Activated CD4-positive, alpha-beta T cell treated with anti-CD3 and anti-CD28 coated beads, Interleukin-2, amount 50 U/mL, for 24 hours (primary cell): ENCODE measurements around the gene PRSS33.

Experiments
- DNase-seq, 2 donors: peaks; one replicate each; pipeline ENCODE4 v3.0.0-alpha.2; 2020; ENCODE audit warnings: low read depth in 1 of 2, low spot score in 1 of 2

The PRSS33 gene

GRCh38 chr16:2820836-2821486 is 33.6 kb upstream of the PRSS33 start:
- no peak for DNase-seq

GRCh38 chr16:2819939-2820835 is 32.8 kb upstream of the PRSS33 start:
- no peak for DNase-seq

- DNase-seq, result no peak
These were observed 32.0 kb upstream of the PRSS33 start for GRCh38 chr16:2819179-2819938.

- no peak for DNase-seq
These were observed 31.0 kb upstream of the PRSS33 start for GRCh38 chr16:2818272-2818876.

- no peak for DNase-seq
These were observed 30.2 kb upstream of the PRSS33 start for GRCh38 chr16:2817340-2818271.

GRCh38 chr16:2816751-2817339 is 29.5 kb upstream of the PRSS33 start, which contains the start of gene PRSS21:
Gene PRSS21 (plus strand): TSS chr16:2817237. CDS start chr16:2817269, 32 bp downstream.
- no peak for DNase-seq

GRCh38 chr16:2815299-2815771 is 28.0 kb upstream of the PRSS33 start:
- no peak for DNase-seq

GRCh38 chr16:2814551-2815298 is 27.4 kb upstream of the PRSS33 start:
- no peak for DNase-seq

GRCh38 chr16:2813771-2814221 is 26.4 kb upstream of the PRSS33 start:
- DNase-seq, result no peak

- no peak for DNase-seq
These were observed 24.5 kb upstream of the PRSS33 start for GRCh38 chr16:2811703-2812471.

GRCh38 chr16:2810651-2811050 is 23.3 kb upstream of the PRSS33 start:
- DNase-seq, result no peak

- no peak for DNase-seq
These were observed 21.9 kb upstream of the PRSS33 start for GRCh38 chr16:2809149-2809760.

GRCh38 chr16:2808181-2808580 is 20.8 kb upstream of the PRSS33 start:
- no peak for DNase-seq

- DNase-seq, result no peak
These were observed 18.9 kb upstream of the PRSS33 start for GRCh38 chr16:2806286-2806685.

- no peak for DNase-seq
These were observed 17.4 kb upstream of the PRSS33 start for GRCh38 chr16:2804728-2805127.

GRCh38 chr16:2803545-2804195 is 16.3 kb upstream of the PRSS33 start:
- DNase-seq, result no peak

- DNase-seq, result no peak
These were observed 12.5 kb upstream of the PRSS33 start for GRCh38 chr16:2799859-2800226.
